DOHH2 (cell line): Measurements from ENCODE around the gene KSR1.

ENCODE experiments used
- CTCF ChIP-seq: fragments of 200-600 bp; sonication (generic); IDR thresholded peaks from one replicate; pipeline ENCODE4 v1.5.1; 2014; ENCODE audit warnings: antibody characterized with exemption, mild to moderate bottlenecking, low read depth, low read length; ENCODE audit not compliant: poor library complexity, severe bottlenecking
- EZH2phosphoT487 ChIP-seq: fragments of 200-600 bp; sonication (generic); IDR thresholded peaks from 2 replicates; pipeline ENCODE4 v1.6.1; 2017; ENCODE audit warnings: borderline replicate concordance, mild to moderate bottlenecking, antibody characterized with exemption, low read length, moderate library complexity, mixed read lengths

- TF ChIP-seq CTCF (no peak), EZH2phosphoT487 (no peak)
These were observed 113.8 kb downstream of the KSR1 start for GRCh38 chr17:27569884-27570577.
